Ascending aorta (tissue), 2 donors: ENCODE measurements around the gene XXYLT1. TPM values are rescaled to one million over a fixed set of nuclear protein-coding genes. Genes with fewer than 3 reads are reported as not detected.

Source experiments
- DNase-seq, 2 donors: peaks; one replicate each; pipeline ENCODE4 v3.0.0-alpha.2; 2019; ENCODE audit warnings: low spot score in 2 of 2
- H3K27ac ChIP-seq, 2 donors: fragments of 200-600 bp; sonication (generic); one replicate each; pipeline ENCODE4 v1.5.1; 2016 to 2017; ENCODE audit warnings: mild to moderate bottlenecking in 1 of 2
- H3K27me3 ChIP-seq: fragments of 200-600 bp; sonication (generic); one replicate; pipeline ENCODE4 v1.5.1; 2017
- H3K36me3 ChIP-seq, 2 donors: fragments of 200-600 bp; sonication (generic); one replicate each; pipeline ENCODE4 v1.5.1; 2016
- H3K4me1 ChIP-seq, 2 donors: fragments of 200-600 bp; sonication (generic); one replicate each; pipeline ENCODE4 v1.5.1; 2016 to 2017; ENCODE audit warnings: mild to moderate bottlenecking in 1 of 2
- H3K4me3 ChIP-seq, 2 donors: fragments of 200-600 bp; sonication (generic); one replicate each; pipeline ENCODE4 v1.5.1; 2016 to 2017; ENCODE audit warnings: mild to moderate bottlenecking in 1 of 2
- H3K9me3 ChIP-seq, 2 donors: fragments of 200-600 bp; sonication (generic); one replicate each; pipeline ENCODE4 v1.5.1; 2016
- CTCF ChIP-seq, 3 experiments: fragments of 200-600 bp in 2 of 3; fragments of 450-650 bp in 1 of 3; sonication (generic) in 2 of 3; IDR thresholded peaks; one replicate each; pipeline ENCODE4 v1.5.1; 2016 to 2019; ENCODE audit warnings: antibody characterized with exemption in 3 of 3, mild to moderate bottlenecking in 1 of 3, moderate library complexity in 1 of 3
- intact Hi-C: fragments of 100-400 bp; cut with DNase I; formaldehyde crosslinking; loops from one replicate; pipeline ENCODE4 v1.15.1; 2023
- total RNA-seq: library from RNA; depleted of rRNA; stranded (reverse); fragments of >200 nt; gene quantifications from one replicate; pipeline ENCODE4 v1.1.0, GENCODE V29; 2016

The XXYLT1 gene
- total RNA-seq, 1 donor from 2014 or later, result 41.0 TPM

- no peaks in the 10 kb centered on the region for H3K9me3 ChIP-seq
- DNase-seq, result no peak
- intact Hi-C loops, result no loop called here
- H3K4me1 ChIP-seq, result no peaks in the 10 kb centered on the region
- H3K36me3 ChIP-seq, result no peaks in the 10 kb centered on the region
- H3K4me3 ChIP-seq, result no peak overlapping the region
- H3K27me3 ChIP-seq, result no peaks in the 10 kb centered on the region
- TF ChIP-seq CTCF (IDR thresholded peaks at IDR 0.05), result no peak
- H3K27ac ChIP-seq, result no peak overlapping the region
These were observed 249.3 kb downstream of the XXYLT1 start for GRCh38 chr3:195021692-195022091.

GRCh38 chr3:195020921-195021320 is 250.0 kb downstream of the XXYLT1 start:
- intact Hi-C loops, result no loop called here
- no peak for DNase-seq
- no peak overlapping the region for H3K27ac ChIP-seq
- H3K4me3 ChIP-seq, result no peak overlapping the region
- H3K4me1 ChIP-seq, result no peaks in the 10 kb centered on the region
- H3K27me3 ChIP-seq, result no peaks in the 10 kb centered on the region
- H3K36me3 ChIP-seq, result no peaks in the 10 kb centered on the region
- TF ChIP-seq CTCF (IDR thresholded peaks at IDR 0.05), result no peak
- H3K9me3 ChIP-seq, result no peaks in the 10 kb centered on the region

- no peaks in the 10 kb centered on the region for H3K9me3 ChIP-seq
- no peak for DNase-seq
- no peak overlapping the region for H3K4me3 ChIP-seq
- no peaks in the 10 kb centered on the region for H3K27me3 ChIP-seq
- no peaks in the 10 kb centered on the region for H3K4me1 ChIP-seq
- H3K36me3 ChIP-seq, result no peaks in the 10 kb centered on the region
- intact Hi-C loops, result no loop called here
- H3K27ac ChIP-seq, result no peak overlapping the region
- TF ChIP-seq CTCF (IDR thresholded peaks at IDR 0.05), result no peak
These were observed 250.8 kb downstream of the XXYLT1 start for GRCh38 chr3:195020185-195020584.

- no peak for TF ChIP-seq CTCF (IDR thresholded peaks at IDR 0.05)
- H3K4me3 ChIP-seq, result no peak overlapping the region
- no peak overlapping the region for H3K27ac ChIP-seq
- H3K36me3 ChIP-seq, result no peaks in the 10 kb centered on the region
- H3K27me3 ChIP-seq, result no peaks in the 10 kb centered on the region
- H3K4me1 ChIP-seq, result no peaks in the 10 kb centered on the region
- intact Hi-C loops, result no loop called here
- DNase-seq, result no peak
- H3K9me3 ChIP-seq, result no peaks in the 10 kb centered on the region
These were observed 251.6 kb downstream of the XXYLT1 start for GRCh38 chr3:195019335-195019734.

Other genes starting within 250 kb of the XXYLT1 start
- gene ACAP2, start 171.9 kb upstream of the XXYLT1 start, total RNA-seq, result 20.4 TPM